ENCODE data around the gene FOXN3.

Gene FOXN3

DNA sequence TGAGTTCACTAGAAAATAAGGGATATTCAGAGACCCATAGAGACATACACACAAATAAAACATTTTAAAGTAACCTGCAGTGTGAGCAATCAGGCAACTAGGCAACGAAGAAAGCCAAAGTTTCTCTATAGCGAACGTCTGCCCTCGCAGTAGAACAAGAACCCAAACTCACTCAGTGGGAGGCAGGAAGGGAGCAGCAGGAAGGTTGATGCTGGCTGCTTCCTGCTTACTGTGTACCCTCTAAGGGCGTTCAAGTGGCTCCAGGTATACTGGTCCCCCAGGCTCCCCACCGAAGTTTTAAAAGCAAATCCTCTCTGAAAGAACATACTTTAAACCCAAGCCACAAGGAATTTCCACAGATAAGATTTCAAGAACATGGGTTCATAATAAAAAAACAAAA is 249.3 kb downstream of the FOXN3 start:
- TF ChIP-seq CTCF (IDR thresholded peaks at IDR 0.05; ENCODE audit: extremely low read depth, missing control alignments) = no peak
- no peak for DNase-seq (ENCODE audit: low spot score)

DNA sequence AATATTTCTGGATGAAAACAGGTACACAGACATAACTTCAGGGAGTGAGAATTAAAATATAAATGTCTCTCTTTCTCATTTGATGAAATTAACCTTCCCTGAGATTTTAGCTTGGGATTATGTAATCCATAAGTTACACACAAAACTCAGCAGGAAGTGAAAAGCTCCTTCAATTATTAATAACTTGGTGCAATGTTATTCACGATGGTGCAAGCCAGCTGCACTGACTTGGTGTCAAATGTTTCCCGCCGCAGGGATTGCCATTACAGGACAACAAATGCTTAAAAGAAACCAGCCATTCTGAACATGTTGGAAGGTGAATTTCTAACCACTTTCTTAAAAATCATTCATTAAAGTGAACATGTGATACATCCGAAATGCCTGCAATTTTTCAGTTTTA is 250.4 kb downstream of the FOXN3 start:
- no peak for TF ChIP-seq CTCF (IDR thresholded peaks at IDR 0.05; ENCODE audit: extremely low read depth, missing control alignments)
- no peak for DNase-seq (ENCODE audit: low spot score)

GRCh38 chr14:89165189-89166181 is 251.5 kb downstream of the FOXN3 start:
- peak; percentile 49 for DNase-seq (ENCODE audit: low spot score)
- no peak for TF ChIP-seq CTCF (IDR thresholded peaks at IDR 0.05; ENCODE audit: extremely low read depth, missing control alignments)

DNA sequence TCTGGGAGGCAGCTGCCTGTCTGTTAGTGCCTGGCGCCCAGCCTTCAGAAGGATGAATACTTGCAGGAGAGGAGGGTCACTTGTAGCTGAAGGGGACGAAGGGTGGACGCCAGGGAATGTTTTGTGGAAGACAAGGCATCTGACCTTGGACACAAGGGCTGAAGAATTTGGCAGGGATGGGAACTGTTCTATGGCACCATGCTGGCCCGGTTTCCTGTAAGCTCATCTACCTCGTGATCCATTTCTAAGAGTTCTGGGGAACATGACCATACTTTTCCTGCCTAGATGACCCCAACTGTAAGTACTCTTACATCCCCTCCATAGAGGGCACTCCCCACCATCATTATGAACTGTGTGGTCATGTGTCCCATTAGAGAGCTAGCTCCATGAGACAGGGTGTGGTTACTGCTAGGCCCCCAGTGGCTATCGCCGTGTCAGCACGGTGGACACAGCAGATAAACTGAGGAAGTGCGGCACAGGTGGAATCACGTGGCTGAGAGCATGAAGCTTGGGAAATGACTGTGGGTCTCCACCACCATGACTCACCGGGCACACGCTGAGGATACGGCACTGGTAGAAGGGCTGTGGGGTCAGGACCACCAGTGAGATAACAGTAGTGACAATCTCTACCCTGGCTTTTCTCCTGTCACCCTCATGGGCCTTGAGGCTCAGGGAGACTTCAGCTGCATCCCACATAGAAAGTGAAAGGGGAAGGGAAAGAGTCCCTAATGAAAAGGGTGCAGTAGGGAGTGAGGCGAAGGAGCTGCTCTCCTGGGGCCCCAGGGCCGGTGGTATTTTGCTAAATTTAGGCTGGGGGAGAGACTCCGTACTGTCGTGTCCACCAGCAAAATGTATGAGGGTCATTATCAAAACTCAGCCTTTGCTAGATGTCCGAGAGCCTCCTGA is 252.6 kb downstream of the FOXN3 start:
- no peak for TF ChIP-seq CTCF (IDR thresholded peaks at IDR 0.05; ENCODE audit: extremely low read depth, missing control alignments)
- peak; percentile 34 for DNase-seq (ENCODE audit: low spot score)

DNA sequence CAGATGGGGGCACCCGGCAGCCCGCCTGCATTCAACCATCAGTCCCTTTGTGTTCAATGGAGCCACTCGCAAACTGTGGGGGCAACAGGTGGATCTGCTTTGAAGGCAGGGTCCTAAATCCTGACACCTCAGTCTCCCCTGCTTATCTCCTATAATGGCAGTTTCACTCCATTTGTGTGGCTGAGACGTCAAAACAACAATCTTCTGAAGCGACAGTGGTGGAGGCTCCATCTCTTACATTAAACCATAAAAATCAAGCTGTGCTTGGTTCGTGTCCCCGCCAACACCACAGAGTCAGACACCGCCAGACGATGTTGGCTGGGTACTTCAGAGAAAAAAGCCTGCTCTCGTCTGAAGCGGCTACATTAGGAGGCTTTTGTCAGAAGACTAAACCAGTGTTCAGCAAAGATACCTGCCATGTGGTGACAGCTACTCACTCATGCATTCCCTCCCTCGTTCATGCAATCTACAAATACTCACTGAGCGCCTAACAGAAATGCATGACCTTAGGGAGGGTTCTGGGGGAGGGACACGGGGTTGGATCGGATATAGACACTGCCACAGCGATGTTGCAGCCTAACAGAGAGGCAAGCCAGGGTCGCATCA is 253.9 kb downstream of the FOXN3 start:
- no peak for TF ChIP-seq CTCF (IDR thresholded peaks at IDR 0.05; ENCODE audit: extremely low read depth, missing control alignments)
- DNase-seq (ENCODE audit: low spot score) = no peak

DNA sequence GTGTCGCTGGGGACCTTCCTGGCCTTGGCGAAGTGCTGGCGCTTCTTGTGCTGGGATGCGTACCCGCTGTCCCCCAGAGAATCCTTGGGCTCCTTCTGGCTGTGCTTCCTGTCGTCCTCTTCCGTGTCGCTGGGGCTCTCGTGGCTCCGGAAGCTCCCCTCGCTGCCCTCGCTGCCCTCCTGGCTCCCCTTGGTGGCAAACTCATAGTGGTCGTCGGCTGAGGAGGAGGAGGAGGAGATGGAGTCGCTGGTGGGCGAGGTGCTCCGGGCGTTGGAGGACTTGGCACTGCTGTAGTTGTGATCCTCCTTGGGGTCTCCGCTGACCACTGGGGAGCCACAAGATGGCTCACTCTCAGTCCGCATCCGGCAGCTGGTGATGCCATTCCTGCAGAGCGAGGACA is 254.4 kb downstream of the FOXN3 start:
- no peak for TF ChIP-seq CTCF (IDR thresholded peaks at IDR 0.05; ENCODE audit: extremely low read depth, missing control alignments)
- no peak for DNase-seq (ENCODE audit: low spot score)
